HCT116 (cell line): ENCODE data around the gene MED16.

ENCODE experiments used
- EZH2phosphoT487 ChIP-seq: fragments of 200-600 bp; IDR thresholded peaks from 2 replicates; pipeline ENCODE4 v1.6.1; 2018; ENCODE audit warnings: antibody characterized with exemption, borderline replicate concordance
- POLR2A ChIP-seq: IDR thresholded peaks from 2 replicates; pipeline ENCODE4 v1.7.0; 2011; ENCODE audit warnings: borderline replicate concordance; ENCODE audit not compliant: insufficient read depth, insufficient read length; ENCODE audit errors: extremely low read depth

GRCh38 chr19:942133-942645 lies 49.2 kb upstream of the MED16 start:
- TF ChIP-seq EZH2phosphoT487 (no peak), POLR2A (no peak)
